SU-DHL-6 (cell line): ENCODE measurements around the gene ADPRHL1.

Experiments used
- H2AFZ ChIP-seq: fragments of 200-600 bp; sonication (generic); 2 replicates; pipeline ENCODE4 v1.6.1; 2014; ENCODE audit warnings: low read depth, mild to moderate bottlenecking, moderate library complexity, mixed read lengths, antibody characterized with exemption, low read length; ENCODE audit not compliant: severe bottlenecking
- H3F3A ChIP-seq: fragments of 200-600 bp; shearing (Covaris generic); 2 replicates; pipeline ENCODE4 v1.6.0; 2016; ENCODE audit warnings: antibody characterized with exemption, mild to moderate bottlenecking; ENCODE audit not compliant: insufficient read depth
- H3K27ac ChIP-seq: fragments of 200-600 bp; sonication (generic); 2 replicates; pipeline ENCODE4 v1.5.1; 2016; ENCODE audit warnings: low read depth, mild to moderate bottlenecking, low read length, moderate library complexity, mixed read lengths
- H3K27me3 ChIP-seq: fragments of 200-600 bp; sonication (generic), shearing (Covaris generic); 2 replicates; pipeline ENCODE4 v1.6.0; 2014; ENCODE audit warnings: mild to moderate bottlenecking, low read length
- H3K36me3 ChIP-seq: fragments of 200-600 bp; sonication (generic); 2 replicates; pipeline ENCODE4 v1.6.1; 2014; ENCODE audit warnings: mild to moderate bottlenecking, low read length, mixed read lengths
- H3K4me2 ChIP-seq: fragments of 300-600, 200-600 bp; shearing (Covaris generic), sonication (generic); 2 replicates; pipeline ENCODE4 v1.6.0; 2014; ENCODE audit warnings: low read length, low read depth, mild to moderate bottlenecking; ENCODE audit not compliant: poor library complexity, severe bottlenecking
- H3K4me3 ChIP-seq: fragments of 200-600 bp; sonication (generic); 2 replicates; pipeline ENCODE4 v1.5.1; 2014; ENCODE audit warnings: antibody characterized with exemption, low read length, mild to moderate bottlenecking, mixed read lengths; ENCODE audit not compliant: insufficient read depth, poor library complexity, severe bottlenecking
- H3K79me2 ChIP-seq: fragments of 200-600 bp; sonication (generic); 2 replicates; pipeline ENCODE4 v1.6.1; 2014; ENCODE audit warnings: mild to moderate bottlenecking, low read length, moderate library complexity; ENCODE audit not compliant: insufficient read depth
- H3K9ac ChIP-seq: fragments of 200-600 bp; sonication (generic); 2 replicates; pipeline ENCODE4 v1.7.0; 2014; ENCODE audit warnings: mild to moderate bottlenecking, low read length
- H3K9me2 ChIP-seq: fragments of 200-600 bp; sonication (generic); replicated peaks from 2 replicates; pipeline ENCODE4 v1.6.1; 2014; ENCODE audit warnings: low read length; ENCODE audit not compliant: insufficient read depth
- H3K9me3 ChIP-seq: fragments of 200-600 bp; sonication (generic); 2 replicates; pipeline ENCODE4 v1.6.1; 2014; ENCODE audit warnings: low read length, mixed read lengths; ENCODE audit not compliant: insufficient read depth
- H4K20me1 ChIP-seq: fragments of 200-600 bp; sonication (generic); 2 replicates; pipeline ENCODE4 v1.6.1; 2014; ENCODE audit warnings: low read depth, mild to moderate bottlenecking, antibody characterized with exemption, low read length, moderate library complexity, mixed read lengths
- CTCF ChIP-seq: fragments of 200-600 bp; sonication (generic); IDR thresholded peaks from one replicate; pipeline ENCODE4 v1.5.1; 2017; ENCODE audit warnings: antibody characterized with exemption, mild to moderate bottlenecking, low read length, moderate library complexity; ENCODE audit not compliant: insufficient read depth, poor library complexity, severe bottlenecking
- EZH2phosphoT487 ChIP-seq: fragments of 200-600 bp; sonication (generic), shearing (Covaris generic); conservative IDR thresholded peaks from 2 replicates; pipeline ENCODE4 v1.6.1; 2018; ENCODE audit warnings: mild to moderate bottlenecking, antibody characterized with exemption, low read length, moderate library complexity, mixed read lengths

ADPRHL1 gene

GRCh38 chr13:113470073-113470472, 16.8 kb upstream of the ADPRHL1 start:
- no peak overlapping the region for H3K4me2 ChIP-seq
- H3K9ac ChIP-seq: no peak overlapping the region
- no peaks in the 10 kb centered on the region for H3K27me3 ChIP-seq
- peaks cover 4% of the 10 kb centered on the region; the same call in 1 of the 2 replicates for H3K79me2 ChIP-seq
- H3F3A ChIP-seq: no peaks in the 10 kb centered on the region
- TF ChIP-seq EZH2phosphoT487 (no peak), CTCF (no peak)
- no peak overlapping the region for H3K4me3 ChIP-seq
- no peaks in the 10 kb centered on the region for H3K9me2 ChIP-seq
- H3K36me3 ChIP-seq: peaks cover 6% of the 10 kb centered on the region; the same call in 1 of the 2 replicates
- H4K20me1 ChIP-seq: no peaks in the 10 kb centered on the region
- no peaks in the 10 kb centered on the region for H3K9me3 ChIP-seq
- no peak overlapping the region for H2AFZ ChIP-seq
- H3K27ac ChIP-seq: no peak overlapping the region

GRCh38 chr13:113469582-113469981, 16.3 kb upstream of the ADPRHL1 start:
- H3K27ac ChIP-seq: no peak overlapping the region
- H3K36me3 ChIP-seq: peaks cover 9% of the 10 kb centered on the region; the same call in 1 of the 2 replicates

GRCh38 chr13:113468472-113469201, 15.3 kb upstream of the ADPRHL1 start:
- H3K9ac ChIP-seq: no peak overlapping the region
- H3K9me2 ChIP-seq: no peaks in the 10 kb centered on the region
- no peaks in the 10 kb centered on the region for H4K20me1 ChIP-seq
- H3K9me3 ChIP-seq: no peaks in the 10 kb centered on the region
- H3K79me2 ChIP-seq: peaks cover 4% of the 10 kb centered on the region; the same call in 1 of the 2 replicates
- no peaks in the 10 kb centered on the region for H3F3A ChIP-seq
- H3K4me3 ChIP-seq: no peak overlapping the region
- H3K36me3 ChIP-seq: peaks cover 9% of the 10 kb centered on the region; the same call in 1 of the 2 replicates
- H3K27ac ChIP-seq: no peak overlapping the region
- TF ChIP-seq CTCF (no peak), EZH2phosphoT487 (no peak)
- no peak overlapping the region for H3K4me2 ChIP-seq
- H2AFZ ChIP-seq: no peak overlapping the region
- H3K27me3 ChIP-seq: no peaks in the 10 kb centered on the region

More at GRCh38 chr13:113469582-113469981, 16.3 kb upstream of the ADPRHL1 start:
- H3K9me2 ChIP-seq: no peaks in the 10 kb centered on the region
- no peaks in the 10 kb centered on the region for H3K27me3 ChIP-seq
- H2AFZ ChIP-seq: no peak overlapping the region
- H4K20me1 ChIP-seq: no peaks in the 10 kb centered on the region
- H3K4me2 ChIP-seq: no peak overlapping the region
- TF ChIP-seq EZH2phosphoT487: no peak
- H3K9ac ChIP-seq: no peak overlapping the region
- H3K9me3 ChIP-seq: no peaks in the 10 kb centered on the region
- peaks cover 4% of the 10 kb centered on the region; the same call in 1 of the 2 replicates for H3K79me2 ChIP-seq
- no peaks in the 10 kb centered on the region for H3F3A ChIP-seq
- no peak overlapping the region for H3K4me3 ChIP-seq

- H3F3A ChIP-seq: no peaks in the 10 kb centered on the region
- no peaks in the 10 kb centered on the region for H3K27me3 ChIP-seq
- no peaks in the 10 kb centered on the region for H3K9me3 ChIP-seq
- peaks cover 4% of the 10 kb centered on the region; the same call in 1 of the 2 replicates for H3K79me2 ChIP-seq
- H2AFZ ChIP-seq: no peak overlapping the region
- H3K36me3 ChIP-seq: peaks cover 9% of the 10 kb centered on the region; the same call in 1 of the 2 replicates
- no peak overlapping the region for H3K27ac ChIP-seq
- no peak overlapping the region for H3K4me2 ChIP-seq
- H3K9ac ChIP-seq: no peak overlapping the region
- H3K9me2 ChIP-seq: no peaks in the 10 kb centered on the region
- H3K4me3 ChIP-seq: no peak overlapping the region
- no peaks in the 10 kb centered on the region for H4K20me1 ChIP-seq
- no peak for TF ChIP-seq EZH2phosphoT487
- TF ChIP-seq CTCF: no peak
Observed at GRCh38 chr13:113468029-113468428, 14.7 kb upstream of the ADPRHL1 start.
